NCI-H2081 (cell line): Measurements from ENCODE around the gene COL18A1.
"Not testable (repeated sequence)": the region's sequence is repeated elsewhere in the genome, so short reads cannot be mapped to it uniquely, and the experiment has no call there.

Source experiments
- DNase-seq, 2 experiments: peaks; one replicate each; lab custom pipeline; 2025; lab: John Stamatoyannopoulos, UW

COL18A1 gene

GRCh38 chr21:45560106-45561021 is 155.4 kb downstream of the COL18A1 start:
- no peak for DNase-seq

- DNase-seq = not testable (repeated sequence)
These were observed 156.3 kb downstream of the COL18A1 start for GRCh38 chr21:45561241-45561640.

GRCh38 chr21:45562402-45562801 is 157.4 kb downstream of the COL18A1 start:
- DNase-seq = no peak

- DNase-seq = no peak
These were observed 158.0 kb downstream of the COL18A1 start for GRCh38 chr21:45562965-45563364.
